GM12875 (cell line): ENCODE results near the gene TMEM8B.

Experiments
- H3K4me3 ChIP-seq: one replicate; pipeline ENCODE4 v1.5.1; 2011; ENCODE audit warnings: low read depth, low read length, control low read depth
- TF ChIP-seq, protein P1 (sequence below): IDR thresholded peaks from 2 replicates; pipeline ENCODE4 v1.5.1; 2011; ENCODE audit warnings: low read depth, mild to moderate bottlenecking, control low read depth, inconsistent platforms, low read length, moderate library complexity, borderline replicate concordance; ENCODE audit not compliant: insufficient read depth

TMEM8B gene

DNA sequence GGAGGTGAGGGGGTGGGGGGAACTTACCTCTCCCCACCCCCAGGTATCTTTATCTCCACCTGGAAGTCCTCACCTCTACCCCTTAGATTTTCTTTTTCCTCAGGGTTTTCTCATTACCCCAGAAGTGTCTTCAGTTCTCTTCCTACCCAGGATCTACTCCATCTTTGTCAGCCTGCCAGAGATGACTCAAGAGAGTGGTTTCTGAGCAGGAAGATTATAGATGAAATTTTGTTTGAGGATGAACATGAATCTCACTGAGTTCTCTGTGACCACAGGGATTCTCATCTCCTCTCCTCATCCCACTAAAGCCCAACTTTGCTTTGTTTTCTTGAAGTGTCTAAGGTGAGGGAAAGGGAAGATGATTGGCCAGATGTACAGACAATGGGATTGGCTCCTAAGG is 9.0 kb upstream of the TMEM8B start:
- H3K4me3 ChIP-seq, result no peak overlapping the region
- TF ChIP-seq, protein P1, sequence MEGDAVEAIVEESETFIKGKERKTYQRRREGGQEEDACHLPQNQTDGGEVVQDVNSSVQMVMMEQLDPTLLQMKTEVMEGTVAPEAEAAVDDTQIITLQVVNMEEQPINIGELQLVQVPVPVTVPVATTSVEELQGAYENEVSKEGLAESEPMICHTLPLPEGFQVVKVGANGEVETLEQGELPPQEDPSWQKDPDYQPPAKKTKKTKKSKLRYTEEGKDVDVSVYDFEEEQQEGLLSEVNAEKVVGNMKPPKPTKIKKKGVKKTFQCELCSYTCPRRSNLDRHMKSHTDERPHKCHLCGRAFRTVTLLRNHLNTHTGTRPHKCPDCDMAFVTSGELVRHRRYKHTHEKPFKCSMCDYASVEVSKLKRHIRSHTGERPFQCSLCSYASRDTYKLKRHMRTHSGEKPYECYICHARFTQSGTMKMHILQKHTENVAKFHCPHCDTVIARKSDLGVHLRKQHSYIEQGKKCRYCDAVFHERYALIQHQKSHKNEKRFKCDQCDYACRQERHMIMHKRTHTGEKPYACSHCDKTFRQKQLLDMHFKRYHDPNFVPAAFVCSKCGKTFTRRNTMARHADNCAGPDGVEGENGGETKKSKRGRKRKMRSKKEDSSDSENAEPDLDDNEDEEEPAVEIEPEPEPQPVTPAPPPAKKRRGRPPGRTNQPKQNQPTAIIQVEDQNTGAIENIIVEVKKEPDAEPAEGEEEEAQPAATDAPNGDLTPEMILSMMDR, result no peak

DNA sequence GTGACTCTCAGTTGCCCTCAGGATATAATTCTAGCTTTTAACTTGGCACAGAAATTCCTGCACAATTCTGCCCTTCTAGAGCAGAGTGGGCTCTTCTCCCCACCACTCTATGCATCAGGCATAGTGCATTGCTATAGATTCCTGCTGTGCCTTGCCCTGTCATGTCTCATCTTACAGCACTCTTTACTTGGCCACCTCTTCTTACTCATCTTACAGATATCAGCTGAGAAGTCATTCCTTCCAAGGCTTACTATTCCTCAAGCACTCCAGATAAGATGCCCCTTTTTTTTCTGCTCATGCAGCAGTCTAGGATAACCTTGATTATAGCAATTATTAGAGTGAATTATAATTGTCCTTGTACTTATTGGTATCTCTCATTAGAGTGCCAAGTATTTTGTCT is 6.1 kb upstream of the TMEM8B start:
- TF ChIP-seq, protein P1, result no peak
- H3K4me3 ChIP-seq, result no peak overlapping the region

DNA sequence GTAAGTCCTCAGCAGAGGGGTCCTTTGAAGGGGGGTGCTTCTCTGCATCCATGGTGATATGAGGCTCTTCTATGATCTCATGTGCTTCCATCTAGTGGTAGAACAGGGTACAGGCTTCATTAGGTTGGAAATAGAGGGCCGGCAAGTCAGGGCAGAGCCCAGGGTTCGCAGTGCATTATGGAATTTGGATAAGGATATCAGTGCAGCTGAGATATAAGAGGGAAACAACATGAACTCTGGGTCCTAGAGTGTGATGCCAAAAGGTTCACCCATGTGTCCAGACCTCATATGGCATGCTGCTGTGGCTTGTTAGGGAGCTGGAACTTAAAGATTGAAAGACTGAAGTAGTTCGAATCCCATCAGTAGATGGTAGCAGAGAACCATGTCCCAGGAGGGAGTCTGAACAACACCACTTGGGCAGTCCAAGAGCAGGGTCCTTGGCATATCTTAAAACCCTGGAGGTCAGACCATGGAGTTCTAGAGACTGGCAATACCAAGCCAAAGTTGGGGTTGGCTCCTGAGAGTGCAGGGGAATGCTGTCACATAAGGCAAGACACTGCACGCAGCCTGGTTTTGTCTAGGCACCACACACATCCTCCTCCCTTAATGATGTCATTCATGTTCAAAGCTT is 2.8 kb upstream of the TMEM8B start:
- H3K4me3 ChIP-seq, result no peak overlapping the region

DNA sequence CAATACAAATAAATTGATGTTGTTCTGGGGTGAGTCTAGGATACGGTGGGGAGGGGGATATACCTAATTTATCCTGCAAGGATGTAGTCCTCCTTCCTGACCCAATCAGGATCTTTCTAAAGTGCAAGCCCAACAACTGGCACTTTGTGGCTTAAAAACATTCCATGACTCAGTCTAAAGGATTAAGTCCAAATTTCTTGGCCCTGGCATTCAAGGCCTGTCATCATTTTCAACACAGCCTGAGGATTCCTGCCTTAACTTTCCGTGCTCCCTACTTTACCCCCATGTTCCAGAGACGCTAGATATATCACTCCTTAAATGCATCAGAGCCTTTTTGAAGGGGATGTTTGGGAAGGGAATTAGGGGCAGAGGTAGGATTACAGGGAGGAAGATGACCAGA is 1.5 kb upstream of the TMEM8B start:
- H3K4me3 ChIP-seq, result no peak overlapping the region
- TF ChIP-seq, protein P1, result no peak

More for the DNA sequence above, 2.8 kb upstream of the TMEM8B start:
- TF ChIP-seq, protein P1, result peak; percentile 70; the same call in 1 of the 2 replicates

DNA sequence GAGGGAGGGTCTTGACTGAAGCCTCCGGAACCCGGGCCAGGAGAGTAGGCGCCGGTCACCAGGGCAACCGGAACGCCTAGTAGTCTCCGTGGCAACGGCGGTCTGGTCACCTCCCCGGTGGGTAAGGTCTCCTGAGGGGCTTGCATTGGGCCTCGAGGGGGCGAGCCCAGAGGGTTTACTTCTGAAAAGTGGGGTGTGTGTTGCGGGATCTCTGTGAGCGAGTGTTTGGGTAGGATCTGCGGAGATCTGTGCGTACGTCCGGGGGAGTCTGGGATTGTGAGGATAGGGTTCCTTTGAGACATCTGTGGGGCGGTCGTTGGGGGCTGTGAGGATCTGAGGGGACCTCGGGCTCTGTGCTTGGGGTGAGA is 328 bp upstream of the TMEM8B start, which contains the start of gene FAM221B:
Gene FAM221B (minus strand): TSS at position 17 of the 368 bp plus-strand sequence. CDS start 2,571 bp downstream, outside the sequence.
- TF ChIP-seq, protein P1, result no peak
- peak within 1 kb of the TSS; percentile 61 for H3K4me3 ChIP-seq

DNA sequence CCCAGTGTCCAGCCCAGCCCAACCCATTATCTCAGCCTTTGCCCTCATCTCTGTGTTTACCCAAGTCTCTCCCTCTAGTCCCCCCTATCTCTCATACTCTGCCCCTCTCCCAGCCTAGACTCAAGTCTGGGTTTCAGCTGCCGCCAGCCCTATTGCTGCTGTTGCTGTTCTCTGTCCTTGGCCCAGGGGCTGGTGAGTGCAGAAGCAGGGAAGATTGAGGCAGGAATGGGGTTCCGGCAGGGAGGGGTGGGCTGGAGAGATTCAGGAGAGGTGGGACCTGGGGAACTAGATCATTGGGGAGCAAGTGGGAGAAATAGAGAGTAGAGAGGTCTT is 702 bp downstream of the TMEM8B start:
- peak overlapping the region; percentile 61 for H3K4me3 ChIP-seq
- TF ChIP-seq, protein P1, result no peak

DNA sequence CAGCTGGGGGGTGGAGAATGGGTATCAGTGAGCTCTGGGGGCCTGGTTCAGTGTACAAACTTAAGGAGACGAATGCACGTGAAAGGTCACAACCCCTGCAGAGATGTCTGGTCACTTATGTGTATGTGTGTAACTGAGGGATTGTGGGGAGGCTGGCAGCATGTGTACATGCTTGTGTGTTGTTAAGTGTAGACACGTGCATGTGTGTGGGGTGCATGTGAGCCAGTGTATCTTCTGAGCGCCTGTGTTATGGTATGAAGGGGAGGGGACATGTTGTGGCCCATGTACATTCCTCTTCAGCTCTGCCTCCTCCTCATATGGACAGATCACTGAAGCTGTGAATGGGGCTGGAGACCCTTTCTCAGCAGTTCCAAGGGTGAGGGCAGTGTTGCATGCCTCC is 2.0 kb downstream of the TMEM8B start:
- TF ChIP-seq, protein P1, result no peak
- H3K4me3 ChIP-seq, result no peak overlapping the region
